ENCODE data around the gene MCRIP2.

GRCh38 chr16:669666-670065 lies 28.0 kb downstream of the MCRIP2 start:
- TF ChIP-seq CTCF (conservative IDR thresholded peaks at IDR 0.05): no peak
- TF ChIP-seq EZH2 (IDR thresholded peaks at IDR 0.05; ENCODE audit: low read depth): no peak
